AG04449 (cell line): ENCODE results near the gene BCAT1.
A peak's percentile ranks its signal among the peaks of the same experiment; 100 is the strongest.

Source experiments
- CTCF ChIA-PET: fragments of 350-600 bp; formaldehyde crosslinking; extraction: SDS; loops from one replicate; lab custom pipeline; 2021; ENCODE audit warnings: antibody characterized with exemption; lab: Yijun Ruan, JAX
- POLR2A ChIA-PET: fragments of 400-600, 350-600 bp; formaldehyde crosslinking; extraction: SDS; loops from one replicate; lab custom pipeline; 2020; ENCODE audit warnings: antibody characterized with exemption, inconsistent platforms; lab: Yijun Ruan, JAX
- DNase-seq: peaks from one replicate; pipeline ENCODE4 v3.0.0-alpha.2; 2010; ENCODE audit warnings: low read depth, low spot score
- H3K4me3 ChIP-seq: 2 replicates; pipeline ENCODE4 v1.5.1; 2011; ENCODE audit warnings: low read depth, mild to moderate bottlenecking, control low read depth, low read length
- TF ChIP-seq, protein P1 (sequence below): IDR thresholded peaks from one replicate; pipeline ENCODE4 v1.5.1; 2011; ENCODE audit warnings: mild to moderate bottlenecking, moderate library complexity, low read length, control low read depth, inconsistent platforms; ENCODE audit not compliant: insufficient read depth; ENCODE audit errors: missing control alignments

BCAT1 gene

GRCh38 chr12:24947541-24948419, 1.1 kb downstream of the BCAT1 start:
- CTCF ChIA-PET, result interaction anchor here (0.7 to 2.9 kb wide), 5 partner anchors 10 to 207 kb away, joined by 3 to 9 read pairs (median 3); no protein-coding TSS in a partner anchor
- POLR2A ChIA-PET, result interaction anchor here (0.5 to 2.2 kb wide), 11 partner anchors 11 to 235 kb away, joined by 3 to 14 read pairs (median 4); no protein-coding TSS in a partner anchor
- DNase-seq, result no peak
- H3K4me3 ChIP-seq, result peak overlapping the region; percentile 68
- TF ChIP-seq, protein P1, sequence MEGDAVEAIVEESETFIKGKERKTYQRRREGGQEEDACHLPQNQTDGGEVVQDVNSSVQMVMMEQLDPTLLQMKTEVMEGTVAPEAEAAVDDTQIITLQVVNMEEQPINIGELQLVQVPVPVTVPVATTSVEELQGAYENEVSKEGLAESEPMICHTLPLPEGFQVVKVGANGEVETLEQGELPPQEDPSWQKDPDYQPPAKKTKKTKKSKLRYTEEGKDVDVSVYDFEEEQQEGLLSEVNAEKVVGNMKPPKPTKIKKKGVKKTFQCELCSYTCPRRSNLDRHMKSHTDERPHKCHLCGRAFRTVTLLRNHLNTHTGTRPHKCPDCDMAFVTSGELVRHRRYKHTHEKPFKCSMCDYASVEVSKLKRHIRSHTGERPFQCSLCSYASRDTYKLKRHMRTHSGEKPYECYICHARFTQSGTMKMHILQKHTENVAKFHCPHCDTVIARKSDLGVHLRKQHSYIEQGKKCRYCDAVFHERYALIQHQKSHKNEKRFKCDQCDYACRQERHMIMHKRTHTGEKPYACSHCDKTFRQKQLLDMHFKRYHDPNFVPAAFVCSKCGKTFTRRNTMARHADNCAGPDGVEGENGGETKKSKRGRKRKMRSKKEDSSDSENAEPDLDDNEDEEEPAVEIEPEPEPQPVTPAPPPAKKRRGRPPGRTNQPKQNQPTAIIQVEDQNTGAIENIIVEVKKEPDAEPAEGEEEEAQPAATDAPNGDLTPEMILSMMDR, result no peak

GRCh38 chr12:24945845-24946244, 3.1 kb downstream of the BCAT1 start:
- H3K4me3 ChIP-seq, result no peak overlapping the region
- ChIA-PET CTCF (interaction anchor here (0.9 to 2.9 kb wide), 5 partner anchors 8 to 306 kb away, joined by 3 to 9 read pairs (median 6); no protein-coding TSS in a partner anchor), POLR2A (interaction anchor here (2.2 kb wide), 1 partner anchor 9 kb away, joined by 14 read pairs; no protein-coding TSS in a partner anchor)
- no peak for DNase-seq
- TF ChIP-seq, protein P1, result no peak

GRCh38 chr12:24945039-24945438, 3.9 kb downstream of the BCAT1 start:
- CTCF ChIA-PET, result interaction anchor here (0.9 to 2.9 kb wide), 4 partner anchors 14 to 307 kb away, joined by 3 to 9 read pairs (median 6); no protein-coding TSS in a partner anchor
- POLR2A ChIA-PET, result no interaction called here
- TF ChIP-seq, protein P1, result no peak
- no peak overlapping the region for H3K4me3 ChIP-seq
- DNase-seq, result no peak

DNA sequence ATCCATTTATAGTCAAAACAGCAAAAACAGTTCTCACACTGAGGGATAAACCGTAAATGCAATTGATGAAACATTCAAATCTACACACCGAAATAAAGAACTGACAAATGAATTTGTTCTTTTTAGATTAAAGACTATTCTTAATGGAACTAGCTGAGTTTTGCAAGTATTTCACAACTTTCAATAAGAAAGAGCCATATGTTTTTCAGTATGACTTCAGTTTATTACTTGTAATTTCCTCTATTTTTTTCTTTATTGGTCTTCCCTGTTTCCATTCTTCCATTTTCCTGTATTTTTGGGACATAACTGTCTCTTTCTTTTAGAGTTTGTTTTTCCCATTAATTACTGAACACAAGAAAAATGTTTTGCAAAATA, 4.3 kb downstream of the BCAT1 start:
- TF ChIP-seq, protein P1, result no peak

GRCh38 chr12:24943947-24944600, 4.8 kb downstream of the BCAT1 start:
- ChIA-PET CTCF (interaction anchor here (1.5 kb wide), 1 partner anchor 14 kb away, joined by 5 read pairs; no protein-coding TSS in a partner anchor), POLR2A (no interaction called here)
- H3K4me3 ChIP-seq, result no peak overlapping the region
- TF ChIP-seq, protein P1, result no peak
- DNase-seq, result no peak

More for the DNA sequence above, 4.3 kb downstream of the BCAT1 start:
- no peak overlapping the region for H3K4me3 ChIP-seq
- ChIA-PET POLR2A (no interaction called here), CTCF (interaction anchor here (1.5 to 2.6 kb wide), 2 partner anchors 14 to 15 kb away, joined by 5 to 7 read pairs; no protein-coding TSS in a partner anchor)
- DNase-seq, result no peak
